GM12892 (cell line): ENCODE measurements around the gene IL1RAPL2.
A peak's percentile ranks its signal among the peaks of the same experiment; 100 is the strongest.

ENCODE experiments used
- DNase-seq: peaks from one replicate; pipeline ENCODE4 v3.0.0; 2011; ENCODE audit not compliant: insufficient read length
- FAIRE-seq: peaks from 2 replicates; lab custom pipeline; 2011; peaks lifted over from hg19 to GRCh38; lab: Jason Lieb, UNC
- POLR2A ChIP-seq: IDR thresholded peaks from 2 replicates; pipeline ENCODE4 v1.6.1; 2011; ENCODE audit warnings: low read depth, low read length, control low read depth
- POLR2AphosphoS5 ChIP-seq: IDR thresholded peaks from 2 replicates; pipeline ENCODE4 v1.6.1; 2011; ENCODE audit warnings: low read depth, low read length, control low read depth
- TAF1 ChIP-seq: IDR thresholded peaks from 2 replicates; pipeline ENCODE4 v1.6.1; 2011; ENCODE audit warnings: low read depth, mild to moderate bottlenecking, control low read depth, low read length, borderline replicate concordance

IL1RAPL2 gene

DNA sequence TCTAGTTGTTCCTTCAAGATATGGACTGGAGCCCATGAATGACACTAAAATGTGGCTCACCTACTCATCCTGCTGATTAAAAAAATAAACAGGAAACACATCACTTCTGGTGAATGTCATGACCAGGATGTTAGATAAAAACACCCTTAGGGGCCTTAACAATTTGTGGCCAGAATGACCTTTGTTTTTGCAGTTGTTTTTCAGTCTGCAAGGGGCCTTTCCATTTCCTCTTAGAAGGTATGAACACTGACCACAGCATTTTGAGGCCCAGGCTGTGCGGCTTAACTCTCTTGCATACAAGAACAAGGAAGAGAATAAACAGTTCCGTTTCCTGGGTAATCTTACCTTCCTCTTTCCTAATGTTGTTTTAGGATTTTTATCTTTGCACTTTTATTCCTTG, 113.2 kb downstream of the IL1RAPL2 start:
- FAIRE-seq: no peak
- no peak for DNase-seq
- no peak for TF ChIP-seq TAF1
- TF ChIP-seq POLR2AphosphoS5: no peak
- TF ChIP-seq POLR2A: no peak

- FAIRE-seq: no peak
- TF ChIP-seq POLR2A: no peak
- TF ChIP-seq TAF1: no peak
- no peak for TF ChIP-seq POLR2AphosphoS5
- no peak for DNase-seq
These were observed 115.2 kb downstream of the IL1RAPL2 start for GRCh38 chrX:104681214-104681613.

DNA sequence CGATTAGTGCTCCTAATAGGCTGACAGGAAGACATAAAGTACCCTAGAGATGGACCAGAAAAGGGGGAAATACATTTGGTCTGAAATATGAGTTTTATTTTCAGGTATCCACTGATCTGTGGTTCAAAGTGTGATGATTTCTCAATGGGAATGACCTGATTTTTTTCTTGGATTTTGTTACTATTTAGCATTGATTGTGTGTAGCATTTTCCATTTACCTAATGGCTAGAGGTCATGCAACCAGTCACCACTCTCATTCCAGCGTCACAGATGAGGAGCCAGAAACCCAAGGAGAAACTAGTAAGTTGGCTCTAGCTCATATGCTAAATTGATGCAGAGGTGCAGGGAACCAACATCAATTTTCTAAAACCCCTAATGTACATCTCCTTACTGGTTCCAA, 118.1 kb downstream of the IL1RAPL2 start:
- no peak for DNase-seq
- TF ChIP-seq POLR2AphosphoS5: no peak
- TF ChIP-seq POLR2A: no peak
- TF ChIP-seq TAF1: no peak

GRCh38 chrX:104695593-104695992, 129.6 kb downstream of the IL1RAPL2 start:
- DNase-seq (no peak), FAIRE-seq (no peak)
- TF ChIP-seq TAF1 (no peak), POLR2AphosphoS5 (no peak), POLR2A (no peak)

More for the DNA sequence above, 118.1 kb downstream of the IL1RAPL2 start:
- FAIRE-seq: no peak

DNA sequence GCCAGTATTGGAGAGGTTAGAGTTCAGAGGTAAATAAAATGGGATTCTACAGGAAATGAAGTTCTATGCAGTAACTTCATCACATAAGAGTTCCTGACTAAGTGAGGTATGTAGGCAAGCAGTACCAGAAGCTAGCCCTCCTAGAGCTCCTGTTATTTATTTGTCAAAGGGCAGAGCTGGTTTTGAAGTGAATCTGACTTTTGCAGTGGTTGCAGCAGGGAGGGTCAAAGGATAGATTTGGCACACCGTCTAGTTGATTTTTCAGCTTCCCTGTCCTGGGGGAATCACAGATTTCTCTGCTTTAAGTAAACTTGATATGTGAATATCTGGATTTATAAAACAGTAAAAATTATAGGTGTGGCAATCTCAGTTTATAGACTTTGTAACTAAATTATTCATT, 130.7 kb downstream of the IL1RAPL2 start:
- no peak for TF ChIP-seq POLR2AphosphoS5
- no peak for TF ChIP-seq POLR2A
- TF ChIP-seq TAF1: no peak
- FAIRE-seq: no peak
- DNase-seq: no peak

- no peak for TF ChIP-seq TAF1
- TF ChIP-seq POLR2A: no peak
- TF ChIP-seq POLR2AphosphoS5: no peak
- FAIRE-seq (no peak), DNase-seq (no peak)
These were observed 131.3 kb downstream of the IL1RAPL2 start for GRCh38 chrX:104697294-104697693.

GRCh38 chrX:104707042-104707441, 141.0 kb downstream of the IL1RAPL2 start:
- DNase-seq (no peak), FAIRE-seq (no peak)
- no peak for TF ChIP-seq POLR2AphosphoS5
- TF ChIP-seq TAF1: no peak
- no peak for TF ChIP-seq POLR2A

- DNase-seq (no peak), FAIRE-seq (no peak)
- TF ChIP-seq POLR2AphosphoS5: no peak
- TF ChIP-seq TAF1: no peak
- TF ChIP-seq POLR2A: no peak
These were observed 141.6 kb downstream of the IL1RAPL2 start for GRCh38 chrX:104707572-104707971.

DNA sequence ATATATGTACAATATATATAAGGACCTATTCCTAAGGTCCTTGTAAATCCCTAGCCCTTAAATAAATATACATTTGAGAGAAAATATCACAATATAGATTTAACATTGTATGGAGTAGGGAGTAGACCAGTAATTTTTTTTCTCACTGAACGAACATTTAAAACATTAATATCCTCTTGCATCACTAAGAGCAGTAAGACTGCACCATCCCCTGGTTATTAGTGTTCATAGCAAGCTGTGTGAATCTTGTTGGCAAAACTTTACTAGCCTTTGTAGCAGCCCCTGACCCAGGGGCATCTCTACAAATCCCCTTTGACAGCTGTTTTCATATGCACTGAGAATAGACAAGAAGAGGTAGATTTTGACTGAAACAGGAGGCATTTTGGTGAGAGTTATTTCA, 146.5 kb downstream of the IL1RAPL2 start:
- FAIRE-seq (no peak), DNase-seq (no peak)
- TF ChIP-seq TAF1: no peak
- TF ChIP-seq POLR2AphosphoS5: no peak
- no peak for TF ChIP-seq POLR2A

- DNase-seq (no peak), FAIRE-seq (no peak)
- no peak for TF ChIP-seq TAF1
- TF ChIP-seq POLR2AphosphoS5: no peak
- no peak for TF ChIP-seq POLR2A
These were observed 155.9 kb downstream of the IL1RAPL2 start for GRCh38 chrX:104721854-104722253.

DNA sequence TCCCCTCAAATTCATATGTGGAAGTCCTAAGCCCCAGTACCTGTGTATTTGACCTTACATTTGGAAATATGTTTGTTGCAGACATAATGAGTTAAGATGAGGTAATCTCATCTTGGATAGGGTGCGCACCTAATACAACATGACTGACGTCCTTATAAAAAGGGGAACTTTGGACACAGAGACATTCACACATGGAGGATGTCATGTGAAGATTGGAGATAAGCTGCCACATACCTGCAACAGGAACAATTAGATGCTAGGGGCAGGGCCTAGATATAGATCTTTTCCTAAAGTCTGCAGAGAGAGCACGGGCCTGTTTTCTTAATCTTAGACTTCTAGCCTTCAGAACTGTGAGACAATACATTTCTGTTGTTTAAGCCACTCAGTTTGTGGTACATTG, 162.5 kb downstream of the IL1RAPL2 start:
- DNase-seq (no peak), FAIRE-seq (peak; percentile 33)
- TF ChIP-seq POLR2A: no peak
- TF ChIP-seq TAF1: no peak
- no peak for TF ChIP-seq POLR2AphosphoS5

GRCh38 chrX:104742355-104742754, 176.4 kb downstream of the IL1RAPL2 start:
- TF ChIP-seq POLR2AphosphoS5 (no peak), POLR2A (no peak), TAF1 (no peak)
- DNase-seq (no peak), FAIRE-seq (no peak)
